GM21526 (cell line): Measurements from ENCODE around the gene WNK2.
"Not testable (repeated sequence)": the region's sequence is repeated elsewhere in the genome, so short reads cannot be mapped to it uniquely, and the experiment has no call there.

Source experiments
- ATAC-seq: cut with Tn5 transposase; IDR thresholded peaks from one replicate; pipeline ENCODE4 v1.9.1; 2021; ENCODE audit warnings: moderate library complexity; ENCODE audit not compliant: unreplicated experiment, low FRiP score

Gene WNK2

GRCh38 chr9:93353413-93354310 lies 169.7 kb downstream of the WNK2 start:
- not testable (repeated sequence) for ATAC-seq

- ATAC-seq: no peak
These were observed 170.5 kb downstream of the WNK2 start for GRCh38 chr9:93354451-93354850.

- no peak for ATAC-seq
These were observed 171.9 kb downstream of the WNK2 start for GRCh38 chr9:93355827-93356226.

- ATAC-seq: no peak
These were observed 173.7 kb downstream of the WNK2 start for GRCh38 chr9:93357649-93358048.

- ATAC-seq: not testable (repeated sequence)
These were observed 176.0 kb downstream of the WNK2 start for GRCh38 chr9:93359907-93360306.

- no peak for ATAC-seq
These were observed 178.1 kb downstream of the WNK2 start for GRCh38 chr9:93361995-93362394.

- no peak for ATAC-seq
These were observed 180.9 kb downstream of the WNK2 start for GRCh38 chr9:93364734-93365426.

- no peak for ATAC-seq
These were observed 181.6 kb downstream of the WNK2 start for GRCh38 chr9:93365427-93366118.

- no peak for ATAC-seq
These were observed 182.1 kb downstream of the WNK2 start for GRCh38 chr9:93366119-93366447.

GRCh38 chr9:93366486-93366885 lies 182.5 kb downstream of the WNK2 start:
- not testable (repeated sequence) for ATAC-seq

GRCh38 chr9:93368437-93368836 lies 184.5 kb downstream of the WNK2 start:
- ATAC-seq: no peak

- ATAC-seq: no peak
These were observed 185.7 kb downstream of the WNK2 start for GRCh38 chr9:93369686-93370085.
